Hippocampal formation (tissue), 2 donors: Measurements from ENCODE around the gene CNST.
"Not testable (repeated sequence)": the region's sequence is repeated elsewhere in the genome, so short reads cannot be mapped to it uniquely, and the experiment has no call there.

Source experiments
- DNase-seq, 2 donors: peaks; one replicate each; lab custom pipeline; 2025; lab: John Stamatoyannopoulos, UW

Gene CNST

DNA sequence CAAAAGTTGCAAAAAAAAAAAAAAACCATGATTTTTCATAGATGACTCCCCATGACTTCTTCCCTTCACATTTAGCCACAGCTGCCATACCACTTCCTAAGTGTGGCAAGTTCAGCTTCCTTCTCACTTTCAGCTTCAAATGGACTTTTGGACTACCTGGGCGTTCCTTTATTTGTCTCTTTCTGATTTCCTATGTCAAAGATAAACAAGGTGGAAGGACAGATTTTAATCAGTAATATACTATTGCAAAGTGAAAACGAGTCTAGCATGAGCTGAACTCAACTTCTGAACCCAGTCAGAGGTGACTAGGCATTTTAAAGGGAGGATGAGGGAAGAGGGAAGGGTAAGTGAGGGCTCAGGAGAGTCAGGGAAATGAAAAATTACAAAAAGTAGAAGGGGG, 143.6 kb downstream of the CNST start:
- no peak for DNase-seq

- DNase-seq: no peak
Observed at GRCh38 chr1:246711548-246712003, 145.3 kb downstream of the CNST start.

DNA sequence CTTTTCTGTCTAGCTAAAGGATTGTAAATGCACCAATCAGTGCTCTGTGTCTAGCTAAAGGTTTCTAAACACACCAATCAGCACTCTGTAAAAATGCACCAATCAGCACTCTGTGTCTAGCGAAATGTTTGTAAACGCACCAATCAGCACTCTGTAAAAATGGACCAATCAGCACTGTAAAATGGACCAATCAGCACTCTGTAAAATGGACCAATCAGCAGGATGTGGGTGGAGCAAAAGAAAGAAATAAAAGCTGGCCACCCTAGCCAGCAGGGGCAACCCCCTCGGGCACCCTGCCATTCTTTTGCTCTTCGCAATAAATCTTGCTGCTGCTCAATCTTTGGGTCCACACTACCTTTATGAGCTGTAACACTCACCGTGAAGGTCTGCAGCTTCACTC, 146.2 kb downstream of the CNST start:
- not testable (repeated sequence) for DNase-seq
